Left lung (tissue), 10 donors: ENCODE results near the gene C1orf159. TPM values are rescaled to one million over a fixed set of nuclear protein-coding genes. Genes with fewer than 3 reads are reported as not detected.
A peak's percentile ranks its signal among the peaks of the same experiment; 100 is the strongest.

ENCODE experiments used
- ATAC-seq: fragments of 200-7000 bp; cut with Tn5 transposase; one replicate; pipeline ENCODE4 v1.9.1; 2020; ENCODE audit warnings: moderate library complexity
- DNase-seq, 4 donors: peaks; one replicate each; pipeline ENCODE4 v3.0.0-alpha.2; 2013 to 2020
- H3K27ac ChIP-seq, 2 donors: fragments of 200-600 bp; sonication (generic) in 1 of 2; one replicate each; pipeline versions ENCODE4 v1.5.0 to v1.8.0; 2020 to 2021
- H3K27me3 ChIP-seq, 2 donors: fragments of 200-600 bp; sonication (generic) in 1 of 2; one replicate each; pipeline versions ENCODE4 v1.5.0 to v1.8.0; 2020 to 2021
- H3K36me3 ChIP-seq, 2 donors: fragments of 200-600 bp; sonication (generic) in 1 of 2; one replicate each; pipeline versions ENCODE4 v1.5.0 to v1.8.0; 2020 to 2021
- H3K4me1 ChIP-seq, 2 donors: fragments of 200-600 bp; one replicate each; pipeline ENCODE4 v1.8.0; 2021
- H3K4me3 ChIP-seq, 2 donors: fragments of 200-600 bp; sonication (generic) in 1 of 2; one replicate each; pipeline versions ENCODE4 v1.5.0 to v1.8.0; 2020 to 2021; ENCODE audit warnings: mild to moderate bottlenecking in 1 of 2
- H3K9me3 ChIP-seq, 2 donors: fragments of 200-600 bp; sonication (generic) in 1 of 2; one replicate each; pipeline versions ENCODE4 v1.5.0 to v1.8.0; 2020 to 2021
- CTCF ChIP-seq, 2 donors: fragments of 200-600 bp; sonication (generic) in 1 of 2; IDR thresholded peaks; one replicate each; pipeline versions ENCODE4 v1.5.0 to v1.8.0; 2021; ENCODE audit warnings: antibody characterized with exemption in 2 of 2
- intact Hi-C, 2 donors: fragments of 100-400 bp; cut with DNase I; formaldehyde crosslinking; loops; one replicate each; pipeline versions ENCODE4 v1.11.2 to v1.14.2; 2022
- polyA plus RNA-seq, 6 donors: library from polyadenylated mRNA; unstranded; fragments of 120-200 nt; gene quantifications; one replicate each; pipeline ENCODE4 v1.2.1, GENCODE V29; 2013; ENCODE audit not compliant: insufficient read length in 6 of 6
- total RNA-seq, 2 donors: library from RNA; stranded (reverse); fragmentation: NEBNext Ultra II Directional; extraction: Animal tissue kit (Norgen Biotek cat#: 25700); gene quantifications; one replicate each; pipeline ENCODE4 v1.2.1, GENCODE V29; 2021
- donor health status: DM: no; HTN: yes; CAD: no.
- donor health status: DM: no; HTN: no; CAD: no.

The C1orf159 gene
- total and polyA plus RNA-seq, 8 donors, result 7.7 to 16.0 (median 10.1) TPM

GRCh38 chr1:1082776-1083415 lies 33.0 kb downstream of the C1orf159 start:
- Histone ChIP-seq H3K4me3 (no peak overlapping the region), H3K9me3 (no peaks in the 10 kb centered on the region), H3K27ac (no peak overlapping the region), H3K4me1 (peaks cover 11 to 13% of the 10 kb centered on the region in 2 donors), H3K36me3 (peaks cover 0 to 22% of the 10 kb centered on the region in 2 donors), H3K27me3 (peaks cover 0 to 17% of the 10 kb centered on the region in 2 donors)
- ATAC-seq (no peak), DNase-seq (peak in 2 of 4 donors; percentile 27 to 81)
- no peak for TF ChIP-seq CTCF (IDR thresholded peaks at IDR 0.05)
- intact Hi-C loops, result no loop called here

GRCh38 chr1:1082239-1082775 lies 33.6 kb downstream of the C1orf159 start:
- Histone ChIP-seq H3K4me3 (no peak overlapping the region), H3K27ac (no peak overlapping the region), H3K36me3 (peaks cover 0 to 22% of the 10 kb centered on the region in 2 donors), H3K9me3 (no peaks in the 10 kb centered on the region), H3K27me3 (peaks cover 0 to 17% of the 10 kb centered on the region in 2 donors), H3K4me1 (peaks cover 11 to 13% of the 10 kb centered on the region in 2 donors)
- DNase-seq (peak in 2 of 4 donors; percentile 27 to 62), ATAC-seq (no peak)
- intact Hi-C loops, result no loop called here
- TF ChIP-seq CTCF (IDR thresholded peaks at IDR 0.05), result no peak

GRCh38 chr1:1081311-1082238 lies 34.3 kb downstream of the C1orf159 start:
- peaks cover 11 to 13% of the 10 kb centered on the region in 2 donors for H3K4me1 ChIP-seq
- H3K9me3 ChIP-seq, result no peaks in the 10 kb centered on the region
- no peak for TF ChIP-seq CTCF (IDR thresholded peaks at IDR 0.05)
- no peak overlapping the region for H3K4me3 ChIP-seq
- ATAC-seq (no peak), DNase-seq (peak in 2 of 4 donors; percentile 33 to 75)
- peaks cover 0 to 22% of the 10 kb centered on the region in 2 donors for H3K36me3 ChIP-seq
- peaks cover 0 to 17% of the 10 kb centered on the region in 2 donors for H3K27me3 ChIP-seq
- no peak overlapping the region for H3K27ac ChIP-seq
- intact Hi-C loops, result no loop called here

- ATAC-seq, result no peak
- no peak overlapping the region for H3K27ac ChIP-seq
- TF ChIP-seq CTCF (IDR thresholded peaks at IDR 0.05), result no peak
- H3K4me3 ChIP-seq, result no peak overlapping the region
- intact Hi-C loops, result no loop called here
- peaks cover 11 to 13% of the 10 kb centered on the region in 2 donors for H3K4me1 ChIP-seq
- DNase-seq, result peak in 2 of 4 donors; percentile 26 to 46
- peaks cover 0 to 22% of the 10 kb centered on the region in 2 donors for H3K36me3 ChIP-seq
- no peaks in the 10 kb centered on the region for H3K9me3 ChIP-seq
- H3K27me3 ChIP-seq, result peaks cover 0 to 17% of the 10 kb centered on the region in 2 donors
Measured at GRCh38 chr1:1080951-1081310, 35.0 kb downstream of the C1orf159 start.
